T-cell (primary cell): Measurements from ENCODE around the gene RRBP1. TPM values are rescaled to one million over a fixed set of nuclear protein-coding genes. Genes with fewer than 3 reads are reported as not detected.

Experiments used
- ATAC-seq, 4 experiments: fragments of 200-7000 bp in 3 of 4; fragments of 150-1000 bp in 1 of 4; cut with Tn5 transposase; replicated peaks in 1 of 4; 1 replicate in 3 of 4; 2 replicates in 1 of 4; pipeline ENCODE4 v1.10.0; 2021; ENCODE audit warnings: moderate library complexity in 3 of 4, mild to moderate bottlenecking in 2 of 4, moderate number of reproducible peaks in 1 of 4
- CTCF ChIA-PET, 2 donors: fragments of 300-600 bp; sonication (Branson Sonifier 250); formaldehyde crosslinking; loops; one replicate each; lab custom pipeline; 2022; ENCODE audit warnings: antibody characterized with exemption in 2 of 2; lab: Charles Lee
- POLR2A ChIA-PET, 2 donors: fragments of 300-600 bp; sonication (Branson Sonifier 250); formaldehyde crosslinking; loops; one replicate each; lab custom pipeline; 2022; ENCODE audit warnings: antibody characterized with exemption in 2 of 2; lab: Charles Lee
- DNase-seq, 35 experiments: peaks; one replicate each; pipeline versions ENCODE4 v3.0.0 to v3.0.0-alpha.2; 2013 to 2023
- H3K27ac ChIP-seq: one replicate; pipeline ENCODE4 v1.5.1; 2013; ENCODE audit warnings: low read length
- H3K27me3 ChIP-seq, 2 experiments: replicated peaks in 1 of 2; 1 replicate in 1 of 2; 2 replicates in 1 of 2; pipeline versions ENCODE4 v1.6.1 to v1.7.0; 2013; ENCODE audit warnings: low read length in 1 of 2, mixed read lengths in 1 of 2; ENCODE audit not compliant: control insufficient read depth in 2 of 2, insufficient read depth in 2 of 2; ENCODE audit errors: extremely low read depth in 1 of 2
- H3K36me3 ChIP-seq, 2 donors: 1 replicate in 1 of 2; 2 replicates in 1 of 2; pipeline versions ENCODE4 v1.6.1 to v1.7.0; 2013; ENCODE audit warnings: low read length in 1 of 2; ENCODE audit not compliant: control insufficient read depth in 2 of 2, insufficient read depth in 1 of 2; ENCODE audit errors: extremely low read depth in 1 of 2
- H3K4me1 ChIP-seq, 2 experiments: 1 replicate in 1 of 2; 2 replicates in 1 of 2; pipeline versions ENCODE4 v1.6.1 to v1.7.0; 2013; ENCODE audit warnings: low read length in 2 of 2, mixed read lengths in 1 of 2; ENCODE audit not compliant: insufficient read depth in 2 of 2, control insufficient read depth in 1 of 2; ENCODE audit errors: extremely low read depth in 1 of 2
- H3K4me3 ChIP-seq, 2 donors: 1 replicate in 1 of 2; 2 replicates in 1 of 2; pipeline versions ENCODE4 v1.5.1 to v1.7.0; 2013; ENCODE audit warnings: mild to moderate bottlenecking in 2 of 2, low read length in 1 of 2, moderate library complexity in 1 of 2; ENCODE audit not compliant: control insufficient read depth in 1 of 2; ENCODE audit errors: extremely low read depth in 1 of 2
- H3K9me3 ChIP-seq: 2 replicates; pipeline ENCODE4 v1.7.0; 2013
- H3K27ac Mint-ChIP-seq, 2 donors: one replicate each; pipeline ENCODE4 v1.8.0; 2020 to 2021; ENCODE audit warnings: mild to moderate bottlenecking in 2 of 2, mixed read lengths in 2 of 2
- H3K27me3 Mint-ChIP-seq, 2 donors: one replicate each; pipeline ENCODE4 v1.8.0; 2021 to 2022; ENCODE audit warnings: mixed read lengths in 2 of 2
- H3K36me3 Mint-ChIP-seq: one replicate; pipeline ENCODE4 v1.8.0; 2021; ENCODE audit warnings: mixed read lengths
- H3K4me1 Mint-ChIP-seq, 3 donors: one replicate each; pipeline ENCODE4 v1.8.0; 2020 to 2022; ENCODE audit warnings: mixed read lengths in 3 of 3, mild to moderate bottlenecking in 1 of 3
- H3K4me3 Mint-ChIP-seq, 3 donors: one replicate each; pipeline ENCODE4 v1.8.0; 2020 to 2022; ENCODE audit warnings: mild to moderate bottlenecking in 3 of 3, mixed read lengths in 3 of 3, moderate library complexity in 3 of 3
- H3K9me3 Mint-ChIP-seq, 3 donors: one replicate each; pipeline ENCODE4 v1.8.0; 2020 to 2022; ENCODE audit warnings: mixed read lengths in 3 of 3
- WGBS: methylation state at CpG from one replicate; pipeline ENCODE4 v1.1.5; 2013; ENCODE audit warnings: missing lambda C conversion rate; ENCODE audit not compliant: insufficient coverage; 5-methylcytosine and 5-hydroxymethylcytosine counted together
- total RNA-seq, 35 experiments: library from RNA in 6 of 35; stranded (reverse) in 6 of 35; fragments of 120-200 nt in 1 of 35; gene quantifications; one replicate each; pipeline versions ENCODE4 v1.2.1 to v1.2.4 and lab custom pipeline; 2013 to 2026

Gene RRBP1
- total RNA-seq, 5 donors from 2014 or later (not counting 1 experiment from before 2014, with no cell fraction given) = 26.3 to 32.4 (median 30.1) TPM

GRCh38 chr20:17570347-17571152, 111.5 kb downstream of the RRBP1 start:
- Mint-ChIP-seq H3K27me3 (peaks cover 0 to 4% of the 10 kb centered on the region in 2 donors), H3K4me1 (peaks cover 32 to 36% (median 33%) of the 10 kb centered on the region in 3 donors), H3K27ac (peak overlapping the region; percentile 77 to 78), H3K4me3 (peak overlapping the region; percentile 87 to 96 (median 92)), H3K36me3 (peaks cover 3% of the 10 kb centered on the region), H3K9me3 (peaks cover 0 to 3% (median 0%) of the 10 kb centered on the region in 3 donors)
- H3K4me1 ChIP-seq = peaks cover 11 to 12% of the 10 kb centered on the region in 2 experiments
- under 1% methylated on average over 37 of the region's 43 CpGs for WGBS
- ChIA-PET CTCF (interaction anchor here (0.7 to 1.6 kb wide), 18 partner anchors 12 to 427 kb away, joined by 3 to 16 read pairs (median 4); partner anchors contain the start of gene RRBP1 (in 2 of the 2)), POLR2A (interaction anchor here (0.7 to 2.1 kb wide), 6 partner anchors 10 to 397 kb away, joined by 3 to 8 read pairs (median 4); no protein-coding TSS in a partner anchor)
- H3K9me3 ChIP-seq = no peaks in the 10 kb centered on the region
- no peaks in the 10 kb centered on the region for H3K36me3 ChIP-seq
- ATAC-seq = peak; percentile 27 to 51 (median 48)
- peaks cover 0 to 5% of the 10 kb centered on the region in 2 experiments for H3K27me3 ChIP-seq
- H3K4me3 ChIP-seq = peak overlapping the region; percentile 80 to 86
- H3K27ac ChIP-seq = no peak overlapping the region
- peak in 14 of 35 experiments; percentile 3 to 44 (median 18) for DNase-seq

GRCh38 chr20:17569616-17570346, 112.3 kb downstream of the RRBP1 start, which contains the start of gene DSTN:
Gene DSTN (plus strand): TSS chr20:17570075. CDS start chr20:17570209, 134 bp downstream.
- H3K27me3 ChIP-seq = peaks cover 0 to 5% of the 10 kb centered on the region in 2 experiments
- WGBS = under 1% methylated on average over 53 of the region's 70 CpGs
- ChIA-PET CTCF (interaction anchor here (0.7 to 1.6 kb wide), 11 partner anchors 20 to 427 kb away, joined by 3 to 16 read pairs (median 6); partner anchors contain the start of gene RRBP1 (in 1 of the 2)), POLR2A (interaction anchor here (0.5 to 2.1 kb wide), 8 partner anchors 10 to 1002 kb away, joined by 3 to 8 read pairs (median 4); partner anchors contain the start of gene RRBP1 (in 1 of the 2))
- ATAC-seq = peak; percentile 92 to 93 (median 92)
- peaks cover 32 to 34% (median 33%) of the 10 kb centered on the region in 3 donors for H3K4me1 Mint-ChIP-seq
- no peaks in the 10 kb centered on the region for H3K36me3 Mint-ChIP-seq
- H3K9me3 ChIP-seq = no peaks in the 10 kb centered on the region
- no peaks in the 10 kb centered on the region for H3K36me3 ChIP-seq
- peak within 1 kb of the TSS; percentile 52 for H3K27ac ChIP-seq
- peaks cover 11 to 12% of the 10 kb centered on the region in 2 experiments for H3K4me1 ChIP-seq
- DNase-seq = peak; percentile 68 to 93 (median 82)
- peaks cover 0 to 3% (median 0%) of the 10 kb centered on the region in 3 donors for H3K9me3 Mint-ChIP-seq
- peak within 1 kb of the TSS; percentile 89 to 96 (median 92) for H3K4me3 Mint-ChIP-seq
- H3K27me3 Mint-ChIP-seq = peaks cover 0 to 4% of the 10 kb centered on the region in 2 donors
- peak within 1 kb of the TSS; percentile 85 to 88 for H3K27ac Mint-ChIP-seq
- H3K4me3 ChIP-seq = peak within 1 kb of the TSS; percentile 80 to 86

DNA sequence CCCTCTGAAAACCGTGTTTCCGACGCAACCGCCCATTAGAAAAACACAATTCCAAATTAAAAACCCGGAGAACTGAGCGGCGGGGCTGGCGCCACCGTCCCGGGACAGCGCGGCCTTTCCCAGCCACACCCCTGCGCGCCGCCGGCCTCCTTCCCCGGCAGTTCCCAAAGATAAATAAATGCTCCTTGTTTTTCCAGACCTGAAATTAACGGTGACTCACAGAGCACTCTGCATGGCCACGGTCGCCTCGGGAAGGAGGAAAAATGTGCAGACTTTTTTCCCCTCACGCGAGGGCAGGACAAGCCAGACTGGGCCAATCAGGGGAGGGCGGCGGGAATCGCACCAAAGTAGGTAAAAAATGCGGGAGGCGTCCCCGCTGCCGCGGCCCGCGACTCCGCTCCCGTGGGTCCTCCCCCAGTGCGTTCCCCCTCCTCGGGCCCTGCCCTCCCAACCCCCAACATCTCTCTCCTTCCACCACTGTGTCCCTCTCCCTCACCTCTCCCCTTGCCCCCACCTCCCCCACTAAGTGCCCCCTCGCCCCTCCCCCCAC, 113.0 kb downstream of the RRBP1 start:
- Mint-ChIP-seq H3K27ac (no peak overlapping the region), H3K9me3 (peaks cover 0 to 3% (median 0%) of the 10 kb centered on the region in 3 donors), H3K27me3 (peaks cover 0 to 4% of the 10 kb centered on the region in 2 donors), H3K4me1 (peaks cover 30 to 32% (median 31%) of the 10 kb centered on the region in 3 donors), H3K36me3 (no peaks in the 10 kb centered on the region), H3K4me3 (peak overlapping the region; percentile 40 to 96 (median 89))
- Histone ChIP-seq H3K4me3 (peak overlapping the region; percentile 44 to 86), H3K27me3 (peaks cover 0 to 5% of the 10 kb centered on the region in 2 experiments), H3K4me1 (peaks cover 11 to 12% of the 10 kb centered on the region in 2 experiments), H3K9me3 (no peaks in the 10 kb centered on the region), H3K36me3 (no peaks in the 10 kb centered on the region), H3K27ac (no peak overlapping the region)
- DNase-seq (peak in 3 of 35 experiments; percentile 5 to 33 (median 9)), ATAC-seq (no peak)
- WGBS = 20% methylated on average over 35 of the region's 38 CpGs
- CTCF ChIA-PET = interaction anchor here in 1 of 2 donors (1.3 to 1.5 kb wide), 2 partner anchors 21 to 65 kb away, joined by 4 to 6 read pairs; no protein-coding TSS in a partner anchor
- POLR2A ChIA-PET = interaction anchor here (0.6 to 1.8 kb wide), 3 partner anchors 41 to 853 kb away, joined by 3 to 8 read pairs (median 8); partner anchors contain the start of gene RRBP1 (in 1 of the 2)

DNA sequence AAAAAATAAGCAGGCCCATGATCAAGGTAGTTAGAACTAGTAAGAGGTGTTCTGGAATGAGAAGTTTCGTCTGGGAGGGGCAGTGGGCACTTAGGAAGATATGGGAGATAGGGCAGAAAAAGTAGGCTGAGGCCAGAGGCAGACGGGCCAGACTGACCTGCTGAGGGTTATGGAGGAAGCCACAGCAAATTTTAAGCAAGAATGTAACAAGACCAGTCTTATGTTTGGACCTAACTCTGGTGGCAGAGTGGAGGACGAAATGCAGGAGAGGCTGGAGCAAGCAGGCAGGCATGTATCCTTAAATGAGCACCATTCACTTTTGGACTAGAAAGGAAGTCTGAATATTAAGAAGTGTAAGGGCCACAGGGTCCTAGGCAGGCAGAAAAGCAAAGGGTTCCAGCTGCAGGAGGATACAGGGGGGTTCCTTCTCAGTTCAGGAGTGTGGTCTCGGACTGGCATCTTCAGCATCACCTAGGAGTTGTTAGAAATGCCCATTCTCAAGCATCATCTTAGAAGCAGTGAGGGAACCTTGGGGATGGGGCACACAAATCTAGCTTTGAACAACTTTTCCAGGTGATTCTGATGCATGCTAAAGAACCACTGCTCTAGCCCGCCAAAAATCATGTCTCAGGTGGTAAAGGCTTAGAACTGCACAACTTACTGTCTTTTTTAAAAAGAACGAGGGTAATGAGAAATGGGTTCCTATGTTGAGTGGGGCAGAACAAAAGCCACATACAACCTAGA, 113.8 kb downstream of the RRBP1 start:
- peaks cover 11 to 12% of the 10 kb centered on the region in 2 experiments for H3K4me1 ChIP-seq
- H3K27me3 ChIP-seq = peaks cover 0 to 5% of the 10 kb centered on the region in 2 experiments
- H3K4me1 Mint-ChIP-seq = peaks cover 24 to 27% (median 25%) of the 10 kb centered on the region in 3 donors
- H3K27ac ChIP-seq = no peak overlapping the region
- POLR2A ChIA-PET = no interaction called here
- peak overlapping the region; percentile 40 to 96 (median 89) for H3K4me3 Mint-ChIP-seq
- ATAC-seq = no peak
- H3K36me3 ChIP-seq = no peaks in the 10 kb centered on the region
- H3K27ac Mint-ChIP-seq = no peak overlapping the region
- H3K27me3 Mint-ChIP-seq = peaks cover 0 to 4% of the 10 kb centered on the region in 2 donors
- H3K9me3 ChIP-seq = no peaks in the 10 kb centered on the region
- peak in 1 of 35 experiments; percentile 4 for DNase-seq
- WGBS = 78% methylated on average over 4 of the region's 6 CpGs
- peaks cover 0 to 3% (median 0%) of the 10 kb centered on the region in 3 donors for H3K9me3 Mint-ChIP-seq
- no peak overlapping the region for H3K4me3 ChIP-seq
- CTCF ChIA-PET = no interaction called here
- H3K36me3 Mint-ChIP-seq = no peaks in the 10 kb centered on the region

GRCh38 chr20:17566345-17566744, 115.7 kb downstream of the RRBP1 start:
- ATAC-seq (no peak), DNase-seq (no peak)
- H3K27ac Mint-ChIP-seq = no peak overlapping the region
- peaks cover 6 to 9% (median 8%) of the 10 kb centered on the region in 3 donors for H3K4me1 Mint-ChIP-seq
- no peak overlapping the region for H3K27ac ChIP-seq
- no peak overlapping the region for H3K4me3 Mint-ChIP-seq
- 84% methylated on average over 2 of the region's 3 CpGs for WGBS
- H3K9me3 Mint-ChIP-seq = peaks cover 0 to 3% (median 0%) of the 10 kb centered on the region in 3 donors
- peaks cover 0 to 4% of the 10 kb centered on the region in 2 donors for H3K27me3 Mint-ChIP-seq
- H3K9me3 ChIP-seq = no peaks in the 10 kb centered on the region
- peaks cover 6 to 12% of the 10 kb centered on the region in 2 experiments for H3K4me1 ChIP-seq
- CTCF ChIA-PET = interaction anchor here in 1 of 2 donors (1.4 kb wide), 1 partner anchor 25 kb away, joined by 3 read pairs; no protein-coding TSS in a partner anchor
- H3K27me3 ChIP-seq = peaks cover 0 to 5% of the 10 kb centered on the region in 2 experiments
- POLR2A ChIA-PET = interaction anchor here in 1 of 2 donors (0.7 kb wide), 1 partner anchor 27 kb away, joined by 4 read pairs; no protein-coding TSS in a partner anchor
- H3K4me3 ChIP-seq = no peak overlapping the region
- H3K36me3 Mint-ChIP-seq = no peaks in the 10 kb centered on the region
- no peaks in the 10 kb centered on the region for H3K36me3 ChIP-seq
